HepG2 (cell line): Measurements from ENCODE around the gene IKZF3. TPM values are rescaled to one million over a fixed set of nuclear protein-coding genes. Genes with fewer than 3 reads are reported as not detected.

ENCODE experiments used
- ATAC-seq: fragments of 200-7000 bp; cut with Tn5 transposase; 3 replicates; pipeline ENCODE4 v1.9.1; 2020; ENCODE audit warnings: mild to moderate bottlenecking, moderate library complexity
- BruUV-seq: library from RNA; stranded (reverse); fragments of 400-500 nt; replicated peaks from 2 replicates; lab custom pipeline; 2021; lab: Mats Ljungman, UMichigan
- CTCF ChIA-PET: fragments of 300-600 bp; formaldehyde crosslinking; extraction: SDS; loops from one replicate; lab custom pipeline; 2021; ENCODE audit warnings: low total read pairs, inconsistent platforms, low intra/inter-chr PET ratio; lab: Yijun Ruan, JAX
- POLR2A ChIA-PET: fragments of 350-600 bp; sonication (Branson Sonifier 250); formaldehyde crosslinking; loops from one replicate; lab custom pipeline; 2020; ENCODE audit warnings: antibody characterized with exemption, inconsistent platforms; lab: Yijun Ruan, JAX
- DNase-seq: peaks from one replicate; pipeline ENCODE4 v3.0.0-alpha.2; 2015; ENCODE audit warnings: low spot score
- FAIRE-seq: peaks from 3 replicates; lab custom pipeline; 2011; peaks lifted over from hg19 to GRCh38; lab: Jason Lieb, UNC
- H2AFZ ChIP-seq: one replicate; pipeline ENCODE4 v1.6.1; 2011; ENCODE audit warnings: low read length, inconsistent platforms
- H3K27ac ChIP-seq: fragments of 300-600 bp; 3 replicates; pipeline ENCODE4 v1.8.0; 2011; ENCODE audit warnings: mixed run types, mild to moderate bottlenecking, mixed read lengths, low read length, inconsistent platforms; ENCODE audit not compliant: insufficient read depth; ENCODE audit errors: extremely low read length
- H3K27me3 ChIP-seq, 2 experiments: fragments of 200-600 bp in 1 of 2; 2 replicates in 1 of 2; 3 replicates in 1 of 2; pipeline versions ENCODE4 v1.6.0 to v1.8.0; 2011; ENCODE audit warnings: low read length in 2 of 2, mild to moderate bottlenecking in 2 of 2, moderate library complexity in 2 of 2, inconsistent platforms in 1 of 2; ENCODE audit not compliant: insufficient read depth in 2 of 2, control insufficient read depth in 1 of 2
- H3K36me3 ChIP-seq, 2 experiments: fragments of 200-600 bp in 1 of 2; replicated peaks in 1 of 2; 2 replicates in 1 of 2; 3 replicates in 1 of 2; pipeline versions ENCODE4 v1.5.1 to v1.8.0; 2011; ENCODE audit warnings: low read length in 2 of 2, inconsistent platforms in 1 of 2; ENCODE audit not compliant: insufficient read depth in 2 of 2, control insufficient read depth in 1 of 2
- H3K4me1 ChIP-seq: 2 replicates; pipeline ENCODE4 v1.5.1; 2012; ENCODE audit warnings: low read length, inconsistent platforms; ENCODE audit not compliant: insufficient read depth
- H3K4me2 ChIP-seq: 2 replicates; pipeline ENCODE4 v1.6.0; 2011; ENCODE audit warnings: low read depth, low read length, inconsistent platforms
- H3K4me3 ChIP-seq, 3 experiments: fragments of 200-600 bp in 1 of 3; sonication (generic), shearing (Covaris generic) in 1 of 3; replicated peaks in 1 of 3; 2 replicates each; pipeline ENCODE4 v1.5.1; 2011 to 2016; ENCODE audit warnings: low read length in 3 of 3, inconsistent platforms in 2 of 3, low read depth in 2 of 3, mild to moderate bottlenecking in 2 of 3, control low read depth in 1 of 3, mixed read lengths in 1 of 3; ENCODE audit not compliant: insufficient read depth in 1 of 3
- H3K79me2 ChIP-seq: one replicate; pipeline ENCODE4 v1.6.1; 2011; ENCODE audit warnings: low read length, inconsistent platforms; ENCODE audit not compliant: insufficient read depth
- H3K9ac ChIP-seq: 2 replicates; pipeline ENCODE4 v1.6.0; 2011; ENCODE audit warnings: mild to moderate bottlenecking, low read depth, low read length, inconsistent platforms; ENCODE audit not compliant: insufficient read depth
- H3K9me3 ChIP-seq: 2 replicates; pipeline ENCODE4 v1.5.1; 2012; ENCODE audit warnings: mild to moderate bottlenecking, low read length
- H4K20me1 ChIP-seq: 2 replicates; pipeline ENCODE4 v1.6.0; 2011; ENCODE audit warnings: inconsistent platforms, mild to moderate bottlenecking, low read length, moderate library complexity; ENCODE audit not compliant: insufficient read depth
- CTCF ChIP-seq: sonication (generic); formaldehyde crosslinking; IDR thresholded peaks from 2 replicates; pipeline ENCODE4 v1.5.0; 2020; ENCODE audit warnings: mild to moderate bottlenecking, missing genetic modification reagents, moderate library complexity
- STAG1 ChIP-seq: sonication (generic); formaldehyde crosslinking; IDR thresholded peaks from 2 replicates; pipeline ENCODE4 v1.4.0; 2020; ENCODE audit warnings: missing genetic modification reagents
- ZBTB2 ChIP-seq: sonication (generic); formaldehyde crosslinking; IDR thresholded peaks from 2 replicates; pipeline ENCODE4 v1.8.0; 2022; ENCODE audit warnings: low read depth, missing genetic modification reagents
- ZNF251 ChIP-seq: sonication (generic); formaldehyde crosslinking; IDR thresholded peaks from 2 replicates; pipeline ENCODE4 v1.9.0; 2021; ENCODE audit warnings: mild to moderate bottlenecking, missing genetic modification reagents
- WGBS: methylation state at CpG from one replicate; pipeline ENCODE4 v1.1.6; 2017; ENCODE audit warnings: low lambda C conversion rate; 5-methylcytosine and 5-hydroxymethylcytosine counted together
- in situ Hi-C: cut with HindIII; loops from 2 replicates; pipeline ENCODE4 v1.10.0; 2017; ENCODE audit warnings: low pct_unique_long_range_greater_than_20kb; ENCODE audit not compliant: extremely low pct_ligation_motif_present
- intact Hi-C: fragments of 100-400 bp; cut with micrococcal nuclease; formaldehyde crosslinking; loops from one replicate; pipeline ENCODE4 v1.10.0; 2022; ENCODE audit not compliant: unreplicated experiment
- polyA plus RNA-seq, 8 experiments: library from polyadenylated mRNA; depleted of rRNA in 3 of 8; stranded (reverse) in 7 of 8; unstranded in 1 of 8; fragments of >200 nt; fragmentation: Illumina TruSeq in 4 of 8; extraction: Trizol in 4 of 8; gene quantifications; 2 replicates each; pipeline versions ENCODE4 v1.2.1 to v1.2.3, GENCODE V29; 2011 to 2016; ENCODE audit warnings: low read depth in 4 of 8, missing spikeins in 1 of 8, mixed read lengths in 1 of 8; ENCODE audit not compliant: insufficient read depth in 1 of 8
- total RNA-seq, 5 experiments: library from RNA; depleted of rRNA; stranded (reverse); fragments of >200 nt; fragmentation: Illumina TruSeq; extraction: Trizol; gene quantifications; 2 replicates each; pipeline ENCODE4 v1.2.3, GENCODE V29; 2016; ENCODE audit warnings: low read depth in 1 of 5

IKZF3 gene
- total and polyA plus RNA-seq, 2 of the 13 experiments (the other 11 are each of a cell fraction or from before 2014, with no cell fraction given) = not detected

GRCh38 chr17:39820541-39820940, 43.6 kb downstream of the IKZF3 start:
- ChIA-PET POLR2A (no interaction called here), CTCF (no interaction called here)
- Histone ChIP-seq H3K27me3 (no peaks in the 10 kb centered on the region), H2AFZ (no peak overlapping the region), H3K9ac (no peak overlapping the region), H3K27ac (no peak overlapping the region), H3K79me2 (no peaks in the 10 kb centered on the region), H3K9me3 (peaks cover 18% of the 10 kb centered on the region), H3K4me3 (no peak overlapping the region), H3K4me2 (no peak overlapping the region), H3K36me3 (no peaks in the 10 kb centered on the region), H3K4me1 (no peaks in the 10 kb centered on the region), H4K20me1 (no peaks in the 10 kb centered on the region)
- in situ Hi-C loops (no loop called here), intact Hi-C loops (no loop called here)
- TF ChIP-seq STAG1 (CRISPR knock-in tag) = 0 out of 2 replicates have a peak, but pooled peaks have one; percentile 11
- 0 out of 2 replicates have a peak, but pooled peaks have one; percentile 21 for TF ChIP-seq CTCF (CRISPR knock-in tag)
- TF ChIP-seq ZBTB2 (CRISPR knock-in tag) = no peak
- no peak for TF ChIP-seq ZNF251 (CRISPR knock-in tag)
- ATAC-seq = no peak
- WGBS = 1% methylated on average over 4 of the region's 4 CpGs
- BruUV-seq = no TSS peak
- FAIRE-seq = no peak
- DNase-seq = no peak
